DOHH2 (cell line): ENCODE results near the gene ERVFRD-1.

Source experiments
- EZH2phosphoT487 ChIP-seq: fragments of 200-600 bp; sonication (generic); IDR thresholded peaks from 2 replicates; pipeline ENCODE4 v1.6.1; 2017; ENCODE audit warnings: borderline replicate concordance, mild to moderate bottlenecking, antibody characterized with exemption, low read length, moderate library complexity, mixed read lengths
- TF ChIP-seq, protein P1 (sequence below): fragments of 200-600 bp; sonication (generic); IDR thresholded peaks from one replicate; pipeline ENCODE4 v1.5.1; 2014; ENCODE audit warnings: antibody characterized with exemption, mild to moderate bottlenecking, low read depth, low read length; ENCODE audit not compliant: poor library complexity, severe bottlenecking

DNA sequence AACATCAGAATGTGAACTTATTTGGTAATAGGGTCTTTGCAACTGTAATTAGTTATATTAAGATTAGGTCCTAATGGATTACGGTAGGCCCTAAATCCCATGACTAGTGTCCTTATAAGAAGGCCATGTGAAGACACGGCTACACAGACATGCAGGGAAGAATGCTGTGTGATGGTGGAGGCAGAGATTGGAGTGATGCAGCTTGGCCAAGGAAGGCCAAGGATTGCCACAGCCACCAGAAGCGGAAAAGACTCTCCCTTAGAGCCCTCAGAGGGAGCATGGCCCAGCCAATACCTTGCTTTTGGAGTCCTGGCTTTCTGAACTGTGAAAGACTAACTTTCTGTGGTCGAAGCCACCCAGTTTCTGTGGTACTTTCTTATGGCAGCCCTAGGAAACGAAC lies 27.6 kb downstream of the ERVFRD-1 start:
- TF ChIP-seq, protein P1, sequence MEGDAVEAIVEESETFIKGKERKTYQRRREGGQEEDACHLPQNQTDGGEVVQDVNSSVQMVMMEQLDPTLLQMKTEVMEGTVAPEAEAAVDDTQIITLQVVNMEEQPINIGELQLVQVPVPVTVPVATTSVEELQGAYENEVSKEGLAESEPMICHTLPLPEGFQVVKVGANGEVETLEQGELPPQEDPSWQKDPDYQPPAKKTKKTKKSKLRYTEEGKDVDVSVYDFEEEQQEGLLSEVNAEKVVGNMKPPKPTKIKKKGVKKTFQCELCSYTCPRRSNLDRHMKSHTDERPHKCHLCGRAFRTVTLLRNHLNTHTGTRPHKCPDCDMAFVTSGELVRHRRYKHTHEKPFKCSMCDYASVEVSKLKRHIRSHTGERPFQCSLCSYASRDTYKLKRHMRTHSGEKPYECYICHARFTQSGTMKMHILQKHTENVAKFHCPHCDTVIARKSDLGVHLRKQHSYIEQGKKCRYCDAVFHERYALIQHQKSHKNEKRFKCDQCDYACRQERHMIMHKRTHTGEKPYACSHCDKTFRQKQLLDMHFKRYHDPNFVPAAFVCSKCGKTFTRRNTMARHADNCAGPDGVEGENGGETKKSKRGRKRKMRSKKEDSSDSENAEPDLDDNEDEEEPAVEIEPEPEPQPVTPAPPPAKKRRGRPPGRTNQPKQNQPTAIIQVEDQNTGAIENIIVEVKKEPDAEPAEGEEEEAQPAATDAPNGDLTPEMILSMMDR = no peak
- TF ChIP-seq EZH2phosphoT487 = no peak
